ENCODE data around the gene SAC3D1. TPM values are rescaled to one million over a fixed set of nuclear protein-coding genes. Genes with fewer than 3 reads are reported as not detected.

SAC3D1 gene
- total and polyA plus RNA-seq, 9 of the 15 experiments (the other 6 are each of a cell fraction or from before 2014, with no cell fraction given), result 0.20 to 35.2 (median 5.8) TPM

DNA sequence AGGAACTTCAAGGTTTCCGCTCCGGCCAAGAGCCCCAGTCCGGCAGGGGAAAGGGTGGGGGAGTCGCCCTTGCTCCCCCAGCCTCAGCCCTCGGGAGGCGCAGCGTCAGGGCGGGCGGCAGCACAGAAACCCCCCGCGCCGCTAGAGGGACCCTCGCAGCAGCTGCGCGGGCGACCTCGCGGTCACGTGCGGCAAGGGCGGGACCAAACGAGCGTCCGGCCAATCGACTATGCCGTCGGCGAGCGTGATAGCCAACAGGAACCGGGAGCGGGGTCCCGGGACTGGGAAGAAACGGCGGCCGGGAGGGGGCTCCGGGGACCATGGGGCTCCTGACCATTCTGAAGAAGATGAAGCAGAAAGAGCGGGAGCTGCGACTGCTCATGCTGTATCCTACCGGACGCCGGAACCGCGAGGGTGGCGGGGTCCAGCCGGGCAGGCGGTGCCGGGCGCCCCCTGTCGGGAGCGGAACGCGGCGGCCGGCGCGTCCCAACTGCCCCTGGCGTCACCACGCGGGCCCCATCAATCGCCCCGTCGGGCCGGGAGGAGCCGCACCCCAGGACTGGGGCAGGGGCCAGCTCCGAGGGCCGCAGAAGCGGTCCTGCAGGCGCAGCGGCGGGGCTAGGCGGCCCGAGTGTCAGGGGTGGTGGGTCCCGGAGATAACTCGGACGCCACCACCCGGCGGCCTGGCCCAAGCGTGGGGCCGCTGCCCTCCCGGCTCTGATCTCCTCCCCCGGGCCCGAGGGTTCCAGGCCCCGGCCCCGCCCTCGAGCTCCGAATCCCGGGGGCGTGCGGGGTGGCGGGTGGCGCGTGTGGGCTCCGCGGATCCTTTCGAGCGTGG is 26.9 kb upstream of the SAC3D1 start, which contains the start of gene ARL2 (continued):
- TF ChIP-seq, protein P1, sequence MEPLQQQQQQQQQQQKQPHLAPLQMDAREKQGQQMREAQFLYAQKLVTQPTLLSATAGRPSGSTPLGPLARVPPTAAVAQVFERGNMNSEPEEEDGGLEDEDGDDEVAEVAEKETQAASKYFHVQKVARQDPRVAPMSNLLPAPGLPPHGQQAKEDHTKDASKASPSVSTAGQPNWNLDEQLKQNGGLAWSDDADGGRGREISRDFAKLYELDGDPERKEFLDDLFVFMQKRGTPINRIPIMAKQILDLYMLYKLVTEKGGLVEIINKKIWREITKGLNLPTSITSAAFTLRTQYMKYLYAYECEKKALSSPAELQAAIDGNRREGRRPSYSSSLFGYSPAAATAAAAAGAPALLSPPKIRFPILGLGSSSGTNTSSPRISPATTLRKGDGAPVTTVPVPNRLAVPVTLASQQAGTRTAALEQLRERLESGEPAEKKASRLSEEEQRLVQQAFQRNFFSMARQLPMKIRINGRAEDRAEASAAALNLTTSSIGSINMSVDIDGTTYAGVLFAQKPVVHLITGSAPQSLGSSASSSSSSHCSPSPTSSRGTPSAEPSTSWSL (CRISPR knock-in tag; IDR thresholded peaks at IDR 0.05; ENCODE audit: borderline replicate concordance), result no peak
- TF ChIP-seq XRCC5 (IDR thresholded peaks at IDR 0.05; ENCODE audit: low read depth, low read length), result peak; percentile 61; the same call in 1 of the 2 replicates
- TF ChIP-seq, protein P2, sequence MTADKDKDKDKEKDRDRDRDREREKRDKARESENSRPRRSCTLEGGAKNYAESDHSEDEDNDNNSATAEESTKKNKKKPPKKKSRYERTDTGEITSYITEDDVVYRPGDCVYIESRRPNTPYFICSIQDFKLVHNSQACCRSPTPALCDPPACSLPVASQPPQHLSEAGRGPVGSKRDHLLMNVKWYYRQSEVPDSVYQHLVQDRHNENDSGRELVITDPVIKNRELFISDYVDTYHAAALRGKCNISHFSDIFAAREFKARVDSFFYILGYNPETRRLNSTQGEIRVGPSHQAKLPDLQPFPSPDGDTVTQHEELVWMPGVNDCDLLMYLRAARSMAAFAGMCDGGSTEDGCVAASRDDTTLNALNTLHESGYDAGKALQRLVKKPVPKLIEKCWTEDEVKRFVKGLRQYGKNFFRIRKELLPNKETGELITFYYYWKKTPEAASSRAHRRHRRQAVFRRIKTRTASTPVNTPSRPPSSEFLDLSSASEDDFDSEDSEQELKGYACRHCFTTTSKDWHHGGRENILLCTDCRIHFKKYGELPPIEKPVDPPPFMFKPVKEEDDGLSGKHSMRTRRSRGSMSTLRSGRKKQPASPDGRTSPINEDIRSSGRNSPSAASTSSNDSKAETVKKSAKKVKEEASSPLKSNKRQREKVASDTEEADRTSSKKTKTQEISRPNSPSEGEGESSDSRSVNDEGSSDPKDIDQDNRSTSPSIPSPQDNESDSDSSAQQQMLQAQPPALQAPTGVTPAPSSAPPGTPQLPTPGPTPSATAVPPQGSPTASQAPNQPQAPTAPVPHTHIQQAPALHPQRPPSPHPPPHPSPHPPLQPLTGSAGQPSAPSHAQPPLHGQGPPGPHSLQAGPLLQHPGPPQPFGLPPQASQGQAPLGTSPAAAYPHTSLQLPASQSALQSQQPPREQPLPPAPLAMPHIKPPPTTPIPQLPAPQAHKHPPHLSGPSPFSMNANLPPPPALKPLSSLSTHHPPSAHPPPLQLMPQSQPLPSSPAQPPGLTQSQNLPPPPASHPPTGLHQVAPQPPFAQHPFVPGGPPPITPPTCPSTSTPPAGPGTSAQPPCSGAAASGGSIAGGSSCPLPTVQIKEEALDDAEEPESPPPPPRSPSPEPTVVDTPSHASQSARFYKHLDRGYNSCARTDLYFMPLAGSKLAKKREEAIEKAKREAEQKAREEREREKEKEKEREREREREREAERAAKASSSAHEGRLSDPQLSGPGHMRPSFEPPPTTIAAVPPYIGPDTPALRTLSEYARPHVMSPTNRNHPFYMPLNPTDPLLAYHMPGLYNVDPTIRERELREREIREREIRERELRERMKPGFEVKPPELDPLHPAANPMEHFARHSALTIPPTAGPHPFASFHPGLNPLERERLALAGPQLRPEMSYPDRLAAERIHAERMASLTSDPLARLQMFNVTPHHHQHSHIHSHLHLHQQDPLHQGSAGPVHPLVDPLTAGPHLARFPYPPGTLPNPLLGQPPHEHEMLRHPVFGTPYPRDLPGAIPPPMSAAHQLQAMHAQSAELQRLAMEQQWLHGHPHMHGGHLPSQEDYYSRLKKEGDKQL (CRISPR knock-in tag; IDR thresholded peaks at IDR 0.05; ENCODE audit: borderline replicate concordance), result peak; percentile 98; the same call in 1 of the 2 replicates
- TF ChIP-seq HDAC1 (IDR thresholded peaks at IDR 0.05), result peak; percentile 47 to 62; a peak in 3 of 4 replicates
- TF ChIP-seq ZBTB7A (IDR thresholded peaks at IDR 0.05; ENCODE audit: borderline replicate concordance, control insufficient read depth, low read depth, low read length), result peak; percentile 88
- TF ChIP-seq ZNF444 (CRISPR knock-in tag; IDR thresholded peaks at IDR 0.05), result no peak
- peak; percentile 49; the same call in 1 of the 2 replicates for TF ChIP-seq ZNF766 (CRISPR knock-in tag; conservative IDR thresholded peaks at IDR 0.05)
- TF ChIP-seq POLR2G (IDR thresholded peaks at IDR 0.05; ENCODE audit: low read depth, low read length), result peak; percentile 89
- TF ChIP-seq ZNF57 (CRISPR knock-in tag; IDR thresholded peaks at IDR 0.05), result no peak
- TF ChIP-seq BMI1 (IDR thresholded peaks at IDR 0.05; ENCODE audit: low read length), result no peak
- TF ChIP-seq MAFG (tag; conservative IDR thresholded peaks at IDR 0.05), result no peak
- no peak for TF ChIP-seq NCOA4 (IDR thresholded peaks at IDR 0.05; ENCODE audit: partially characterized antibody)
- TF ChIP-seq SMAD3 (CRISPR knock-in tag; conservative IDR thresholded peaks at IDR 0.05), result 0 out of 2 replicates have a peak, but pooled peaks have one; percentile 11
- TF ChIP-seq TCF7L2 (IDR thresholded peaks at IDR 0.05; ENCODE audit: low read depth, low read length), result peak; percentile 63
- peak; percentile 49; the same call in 1 of the 2 replicates for TF ChIP-seq NR2C1 (IDR thresholded peaks at IDR 0.05)
- TF ChIP-seq NR2C1 (tag; IDR thresholded peaks at IDR 0.05), result peak; percentile 71; the same call in 1 of the 2 replicates
- TF ChIP-seq, protein P3, sequence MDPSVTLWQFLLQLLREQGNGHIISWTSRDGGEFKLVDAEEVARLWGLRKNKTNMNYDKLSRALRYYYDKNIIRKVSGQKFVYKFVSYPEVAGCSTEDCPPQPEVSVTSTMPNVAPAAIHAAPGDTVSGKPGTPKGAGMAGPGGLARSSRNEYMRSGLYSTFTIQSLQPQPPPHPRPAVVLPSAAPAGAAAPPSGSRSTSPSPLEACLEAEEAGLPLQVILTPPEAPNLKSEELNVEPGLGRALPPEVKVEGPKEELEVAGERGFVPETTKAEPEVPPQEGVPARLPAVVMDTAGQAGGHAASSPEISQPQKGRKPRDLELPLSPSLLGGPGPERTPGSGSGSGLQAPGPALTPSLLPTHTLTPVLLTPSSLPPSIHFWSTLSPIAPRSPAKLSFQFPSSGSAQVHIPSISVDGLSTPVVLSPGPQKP (CRISPR knock-in tag; IDR thresholded peaks at IDR 0.05), result 0 out of 2 replicates have a peak, but pooled peaks have one; percentile 63
- peak; percentile 61 for TF ChIP-seq C11orf30 (IDR thresholded peaks at IDR 0.05; ENCODE audit: low read depth)
- TF ChIP-seq TCF7 (IDR thresholded peaks at IDR 0.05; ENCODE audit: borderline replicate concordance), result no peak
- TF ChIP-seq SETDB1 (IDR thresholded peaks at IDR 0.05; ENCODE audit: low read length), result no peak
